NOMO-1 (cell line): ENCODE measurements around the gene PDP2.
A peak's percentile ranks its signal among the peaks of the same experiment; 100 is the strongest.

Experiments used
- DNase-seq, 2 experiments: peaks; one replicate each; lab custom pipeline; 2025; ENCODE audit not compliant: unreplicated experiment in 2 of 2; lab: John Stamatoyannopoulos, UW

The PDP2 gene, protein sequence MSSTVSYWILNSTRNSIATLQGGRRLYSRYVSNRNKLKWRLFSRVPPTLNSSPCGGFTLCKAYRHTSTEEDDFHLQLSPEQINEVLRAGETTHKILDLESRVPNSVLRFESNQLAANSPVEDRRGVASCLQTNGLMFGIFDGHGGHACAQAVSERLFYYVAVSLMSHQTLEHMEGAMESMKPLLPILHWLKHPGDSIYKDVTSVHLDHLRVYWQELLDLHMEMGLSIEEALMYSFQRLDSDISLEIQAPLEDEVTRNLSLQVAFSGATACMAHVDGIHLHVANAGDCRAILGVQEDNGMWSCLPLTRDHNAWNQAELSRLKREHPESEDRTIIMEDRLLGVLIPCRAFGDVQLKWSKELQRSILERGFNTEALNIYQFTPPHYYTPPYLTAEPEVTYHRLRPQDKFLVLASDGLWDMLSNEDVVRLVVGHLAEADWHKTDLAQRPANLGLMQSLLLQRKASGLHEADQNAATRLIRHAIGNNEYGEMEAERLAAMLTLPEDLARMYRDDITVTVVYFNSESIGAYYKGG

DNA sequence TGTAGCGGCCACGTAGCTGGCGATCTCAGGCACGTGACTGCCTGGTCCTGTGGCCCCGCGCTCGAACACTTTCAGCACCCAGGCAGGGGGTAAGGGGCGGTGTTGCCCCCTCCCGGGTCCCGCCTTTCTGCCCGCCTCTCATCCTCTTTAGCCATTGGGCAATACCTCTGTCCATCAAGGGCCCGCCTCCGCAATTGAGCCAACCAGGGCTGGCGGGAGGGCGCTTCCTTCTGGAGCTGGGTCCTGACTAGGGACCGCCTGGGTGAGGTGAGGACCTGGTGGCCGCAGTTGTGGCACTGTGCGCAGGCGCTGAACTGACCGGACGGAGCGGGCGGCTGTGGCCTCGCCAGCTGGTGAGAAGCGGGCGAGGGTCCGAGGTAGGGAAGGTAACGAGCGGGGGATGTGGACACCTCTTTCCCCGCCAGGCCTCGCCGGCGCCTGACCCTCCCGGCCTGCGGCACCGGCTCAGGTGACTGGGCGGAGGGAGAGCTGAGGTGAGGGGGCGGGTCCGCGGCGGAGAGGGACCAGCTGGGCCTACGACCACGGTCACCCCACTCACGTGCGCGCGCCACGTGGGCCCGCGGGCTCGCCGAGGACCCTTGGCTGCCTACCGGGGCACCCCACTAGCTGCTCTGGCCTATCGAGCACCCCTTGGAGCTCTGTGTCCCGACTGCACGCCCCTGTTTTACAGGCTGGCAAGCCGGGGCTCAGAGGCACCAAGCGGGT lies at the start of gene PDP2:
TSS of gene PDP2 (plus strand) at position 228 of the 726 bp plus-strand sequence. CDS start 3,770 bp downstream, outside the sequence.
- peak; percentile 87 to 94 for DNase-seq

DNA sequence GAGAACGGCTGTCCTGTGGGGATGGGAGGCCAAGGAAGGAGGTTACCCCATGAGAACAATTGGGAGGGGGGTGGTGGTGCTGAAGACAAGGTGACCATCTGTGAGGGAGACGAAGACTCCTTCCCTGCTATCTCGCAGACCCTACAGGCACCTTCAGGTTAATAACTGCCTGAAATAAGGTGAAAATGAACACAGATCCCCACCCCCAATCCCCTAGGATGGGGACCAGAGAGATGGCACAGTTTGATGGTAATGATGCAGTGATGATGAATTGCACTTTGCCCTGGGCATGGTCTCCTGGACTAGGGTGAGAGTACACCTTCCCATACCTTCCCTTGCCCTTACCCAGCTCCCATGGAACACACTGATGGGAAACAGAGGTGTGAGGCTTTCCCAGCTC lies 48.1 kb upstream of the PDP2 start:
- no peak for DNase-seq

DNA sequence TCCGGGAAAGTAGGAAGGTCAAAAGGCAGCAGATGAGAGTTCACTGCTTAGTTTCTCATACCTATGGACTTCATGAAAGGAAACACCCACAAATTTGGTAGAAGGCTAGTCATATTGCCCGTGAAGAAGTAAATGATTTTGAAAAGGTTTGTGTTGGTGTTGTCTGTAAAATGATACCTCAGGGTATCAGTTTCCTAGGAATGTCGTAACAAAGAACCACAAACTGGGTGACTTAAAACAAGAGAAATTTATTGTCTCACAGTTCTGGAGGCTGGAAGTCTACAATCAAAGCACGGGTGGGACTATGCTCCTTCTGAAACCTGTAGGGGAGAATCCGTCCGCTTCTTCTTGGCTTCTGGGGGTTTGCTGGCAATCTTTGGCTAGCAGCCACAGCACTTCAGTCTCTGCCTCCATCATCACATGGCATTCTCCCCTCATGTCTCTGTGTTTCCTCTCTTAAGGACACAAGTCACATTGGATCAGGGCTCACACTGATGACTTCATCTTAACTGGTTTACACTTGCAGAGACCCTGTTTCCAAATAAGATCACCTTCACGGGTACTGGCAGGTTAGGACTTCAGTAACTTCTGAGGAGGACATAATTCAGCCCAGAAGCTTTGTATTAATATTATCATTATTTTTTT lies 47.5 kb upstream of the PDP2 start:
- DNase-seq = no peak

DNA sequence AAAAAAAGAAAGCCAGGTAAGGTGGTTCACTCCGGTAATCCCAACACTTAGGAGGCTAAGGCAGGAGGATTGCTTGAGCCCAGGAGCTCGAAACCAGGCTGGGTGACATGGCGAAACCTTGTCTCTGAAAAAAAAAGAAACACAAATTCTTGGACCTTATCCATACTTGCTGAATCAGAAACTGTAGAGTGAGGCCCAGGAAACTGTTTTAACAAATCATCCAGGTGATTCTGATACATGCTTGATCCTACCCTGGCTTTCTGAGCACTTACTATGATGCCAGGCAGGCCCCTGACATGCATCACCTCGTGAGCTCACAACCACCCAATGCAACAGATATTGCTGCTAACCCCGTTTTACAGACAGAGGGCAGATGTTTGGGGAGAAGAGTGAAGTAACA lies 45.6 kb upstream of the PDP2 start:
- DNase-seq = no peak

DNA sequence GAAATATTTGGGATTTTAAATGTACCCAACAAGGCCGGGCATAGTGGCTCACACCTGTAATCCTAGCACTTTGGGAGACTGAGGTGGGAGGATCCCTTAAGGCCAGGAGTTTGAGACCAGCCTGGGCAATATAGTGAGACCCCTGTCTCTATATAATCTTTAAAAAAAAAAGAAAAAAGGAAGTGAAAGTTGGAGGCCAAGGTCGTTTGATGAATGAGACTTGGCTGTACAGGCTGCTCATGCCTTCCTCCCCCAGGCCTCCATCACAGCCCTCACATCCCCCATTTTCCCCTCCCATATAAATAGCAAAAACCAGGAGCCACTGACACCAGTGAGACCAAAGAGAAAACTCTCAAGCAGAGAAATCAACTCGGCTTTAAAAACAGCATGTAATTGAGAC lies 39.4 kb upstream of the PDP2 start:
- DNase-seq = peak in 1 of 2 experiments; percentile 19

DNA sequence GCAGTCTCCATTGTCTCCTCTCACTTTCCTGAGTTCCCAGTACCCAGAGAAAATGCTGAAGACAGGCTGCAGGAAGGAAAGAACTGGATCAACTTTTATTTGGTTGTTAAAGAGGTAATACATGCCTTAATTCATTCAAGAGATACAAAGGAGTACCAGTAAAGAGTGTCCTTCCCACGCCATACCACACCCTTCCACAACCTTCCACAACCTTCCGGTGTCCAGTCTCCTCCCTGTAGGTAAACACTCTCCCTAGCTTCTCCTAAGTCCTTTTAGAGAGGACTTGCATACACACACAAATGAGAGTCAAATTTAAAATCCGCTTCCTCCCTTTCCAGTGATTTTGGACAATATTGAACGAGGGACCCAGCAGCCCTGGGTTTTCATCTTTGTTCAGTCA lies 38.9 kb upstream of the PDP2 start:
- DNase-seq = no peak

DNA sequence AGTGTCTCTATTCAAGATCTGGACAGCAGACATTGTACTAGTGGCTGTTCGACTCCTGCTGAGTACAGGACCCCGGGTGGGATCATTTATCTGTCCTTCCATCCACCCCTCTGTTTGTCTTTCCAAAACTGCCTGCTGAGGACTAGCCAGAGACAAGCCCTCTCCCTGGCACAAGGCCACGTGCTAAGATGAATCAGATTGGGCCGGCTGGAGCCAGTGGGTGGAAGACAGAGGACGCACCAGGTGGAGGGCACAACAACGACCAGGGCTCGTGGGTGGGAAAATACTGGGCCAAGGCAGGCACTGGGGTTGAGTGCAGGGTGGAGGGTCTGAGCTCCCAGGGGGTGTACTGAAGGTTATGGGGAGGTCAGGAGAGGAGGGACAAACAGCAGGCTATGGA lies 37.5 kb upstream of the PDP2 start:
- DNase-seq = no peak

DNA sequence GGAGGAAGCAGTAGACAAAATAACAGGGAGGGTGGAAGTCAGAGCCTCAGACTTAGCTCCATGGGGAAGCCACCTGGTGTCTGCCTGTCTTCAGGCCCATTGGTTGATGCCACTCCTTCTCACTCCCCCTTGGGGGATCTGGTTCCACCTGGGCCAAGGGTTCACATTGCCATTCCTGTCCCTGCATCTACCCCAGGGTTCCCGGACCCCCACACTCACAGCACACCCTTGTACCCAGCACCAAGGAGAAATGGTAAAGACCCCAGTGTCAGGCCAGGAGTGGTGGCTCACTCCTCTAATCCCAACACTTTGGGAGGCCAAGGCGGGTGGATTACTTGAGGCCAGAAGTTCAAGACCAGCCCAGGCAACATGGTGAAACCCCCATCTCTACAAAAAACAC lies 37.1 kb upstream of the PDP2 start:
- no peak for DNase-seq

DNA sequence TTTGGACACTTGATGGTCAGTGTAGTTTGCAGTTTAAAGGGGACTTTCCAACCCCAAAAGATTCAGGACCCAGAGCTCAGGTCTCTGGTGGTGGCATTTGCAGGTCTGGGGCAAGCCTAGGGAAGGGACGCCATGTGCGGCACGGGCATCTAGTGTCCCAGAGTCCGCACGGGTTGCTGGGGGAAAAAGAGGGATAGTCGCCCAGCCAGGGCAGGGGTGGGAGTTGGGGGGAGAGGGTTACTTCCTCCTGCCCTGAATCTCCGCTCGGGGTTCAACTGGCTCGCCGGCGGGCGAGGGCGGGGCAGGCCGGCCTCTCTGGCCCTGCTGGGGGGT lies 36.3 kb upstream of the PDP2 start:
- DNase-seq = no peak

DNA sequence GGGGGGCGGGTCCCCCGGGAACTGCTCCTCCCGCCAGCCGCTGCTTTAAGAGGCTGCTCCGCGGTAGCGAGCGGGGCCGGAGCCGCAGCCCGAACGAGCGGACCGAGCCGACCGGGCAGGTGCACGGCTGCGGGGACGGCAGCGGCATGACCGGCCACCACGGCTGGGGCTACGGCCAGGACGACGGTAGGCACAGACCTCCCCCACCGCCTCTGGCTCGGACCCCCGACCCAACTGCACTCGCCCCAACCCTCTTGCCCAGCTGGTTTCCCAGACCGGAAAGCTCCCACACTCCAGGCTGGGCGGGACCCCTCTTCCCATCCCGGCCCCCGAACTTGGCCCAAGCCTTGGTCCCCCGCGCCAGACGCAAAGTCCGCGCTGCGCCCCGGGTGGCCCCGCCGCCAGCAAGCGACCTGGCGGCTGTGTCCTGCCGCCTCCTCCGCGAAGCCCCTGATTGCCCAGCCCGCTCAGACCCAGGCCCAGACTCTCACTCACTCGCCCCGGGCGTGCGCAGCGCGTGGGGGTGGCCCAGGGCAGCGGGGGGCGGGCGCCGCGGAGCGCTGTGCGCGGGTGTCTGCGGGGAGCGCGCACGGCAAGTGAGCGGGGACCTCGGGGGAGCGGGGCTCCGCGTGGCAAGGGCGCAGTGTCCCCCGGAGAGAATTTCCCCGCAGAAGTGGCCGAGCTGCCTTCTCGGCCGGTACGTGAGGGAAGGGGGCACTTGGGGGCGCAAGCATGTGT lies 35.8 kb upstream of the PDP2 start, which contains the start of gene CA7:
TSS of gene CA7 (plus strand) at position 73 of the 738 bp plus-strand sequence. CDS start at position 147, 74 bp downstream.
- no peak for DNase-seq

DNA sequence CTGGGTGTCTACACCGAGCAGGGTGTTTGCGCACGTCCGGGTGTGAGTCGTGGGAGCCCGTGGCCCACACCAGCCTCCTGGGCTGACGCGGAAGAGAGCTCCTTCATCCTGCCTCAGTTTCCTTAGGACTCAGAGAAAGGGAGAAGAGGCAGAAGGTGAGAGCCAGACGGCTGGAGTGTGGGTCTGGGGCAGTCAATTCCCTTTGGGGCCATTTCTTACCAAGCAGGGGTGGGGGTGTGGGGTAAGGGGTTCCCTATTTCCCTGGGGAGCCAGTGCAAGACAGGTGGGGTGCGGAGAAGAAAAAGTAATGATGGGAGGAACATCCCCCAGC lies 35.3 kb upstream of the PDP2 start:
- DNase-seq = no peak

DNA sequence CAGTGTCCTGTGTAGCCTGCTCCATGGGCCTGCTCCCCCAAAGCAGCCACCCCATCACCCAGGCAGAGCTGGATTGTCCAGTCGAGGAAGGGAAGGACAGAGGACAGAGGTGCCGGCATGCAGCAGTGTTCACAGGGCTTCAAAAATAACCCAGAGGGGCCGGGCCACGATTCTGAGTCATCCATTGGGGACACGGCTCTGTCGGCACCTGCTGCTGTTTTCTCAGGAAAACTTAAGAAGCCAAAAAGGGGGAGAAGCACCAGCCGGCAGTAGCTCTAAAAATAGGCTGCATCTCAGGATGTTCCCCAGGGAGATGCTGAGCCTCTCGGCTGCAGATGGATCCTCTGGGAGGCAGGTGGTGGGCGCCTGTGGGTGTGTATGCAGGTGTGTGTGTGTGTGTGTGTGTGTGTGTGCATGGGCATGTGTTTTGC lies 34.5 kb upstream of the PDP2 start:
- no peak for DNase-seq

DNA sequence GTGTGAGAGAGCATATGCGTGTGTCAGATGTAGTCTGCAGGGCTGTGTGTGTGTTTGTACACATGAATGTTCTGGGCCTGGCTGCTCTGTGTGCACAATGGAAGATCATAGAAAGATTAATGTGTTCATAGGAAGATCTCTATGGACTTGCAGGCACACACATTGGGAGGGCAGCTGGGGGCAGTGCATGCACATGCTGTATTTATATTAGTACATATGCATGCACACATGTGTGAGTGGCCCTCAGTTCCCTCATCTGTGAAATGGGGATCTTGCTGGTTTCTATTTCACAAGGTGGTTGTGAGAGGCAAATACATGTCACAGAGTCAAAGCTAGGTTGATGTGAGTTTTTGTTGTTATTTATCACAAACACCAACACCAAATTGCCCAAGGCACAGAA lies 34.0 kb upstream of the PDP2 start:
- no peak for DNase-seq

DNA sequence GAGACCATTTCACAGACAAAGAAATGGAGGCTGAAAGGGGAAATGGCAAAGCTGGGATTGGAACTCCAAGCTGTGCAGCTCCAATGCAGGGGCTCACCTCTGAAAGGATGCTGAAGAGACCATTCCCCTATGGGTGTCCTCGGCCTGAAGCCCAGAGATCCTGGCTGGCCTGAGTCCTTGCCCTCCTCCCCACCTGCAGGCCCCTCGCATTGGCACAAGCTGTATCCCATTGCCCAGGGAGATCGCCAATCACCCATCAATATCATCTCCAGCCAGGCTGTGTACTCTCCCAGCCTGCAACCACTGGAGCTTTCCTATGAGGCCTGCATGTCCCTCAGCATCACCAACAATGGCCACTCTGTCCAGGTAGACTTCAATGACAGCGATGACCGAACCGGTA lies 33.5 kb upstream of the PDP2 start:
- DNase-seq = no peak

DNA sequence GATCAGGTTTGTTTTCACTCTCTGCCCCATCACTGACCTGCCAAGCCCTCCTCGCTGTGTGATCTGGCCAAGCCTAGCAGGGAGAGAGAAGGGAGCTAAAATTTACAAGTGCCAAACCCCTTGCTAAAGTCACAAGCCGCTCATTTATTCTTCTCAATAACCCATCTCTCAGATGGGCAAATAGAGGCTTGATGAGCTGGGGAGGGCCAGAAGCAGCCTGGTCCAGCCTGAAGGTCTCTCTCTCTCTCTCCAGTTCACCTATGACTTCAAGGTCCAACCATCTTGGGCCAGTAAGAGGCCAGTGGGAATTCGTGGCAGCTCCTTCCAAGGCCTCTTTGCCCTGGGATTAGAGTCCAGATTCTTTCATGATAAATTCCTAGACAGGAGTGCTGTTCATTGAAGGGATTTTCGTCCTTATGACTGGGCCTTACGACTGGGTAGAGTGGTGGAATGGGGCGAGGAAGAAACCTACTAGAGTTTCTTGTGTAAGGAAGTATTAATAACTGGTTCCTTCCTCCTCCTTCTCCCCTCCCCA lies 32.7 kb upstream of the PDP2 start:
- DNase-seq = no peak

DNA sequence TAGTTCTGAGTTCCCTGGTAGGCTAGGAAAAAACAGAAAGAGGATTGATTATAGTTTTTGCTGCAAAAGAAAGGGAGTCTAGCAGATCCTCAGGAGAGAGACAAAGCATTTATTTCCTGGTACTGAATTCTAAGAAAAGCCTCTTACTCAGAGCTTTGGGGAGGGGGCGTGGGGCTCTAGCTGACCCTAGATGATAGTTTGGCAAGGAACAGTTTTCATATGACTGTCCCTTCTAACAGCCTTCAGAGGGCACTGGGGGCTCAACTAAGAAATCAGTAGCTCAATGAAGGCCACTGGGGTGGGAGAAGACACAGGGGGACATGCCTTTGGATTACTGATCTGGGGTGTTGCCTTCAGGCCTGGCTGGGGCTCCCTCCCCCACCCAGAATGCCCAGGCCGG lies 32.1 kb upstream of the PDP2 start:
- no peak for DNase-seq

DNA sequence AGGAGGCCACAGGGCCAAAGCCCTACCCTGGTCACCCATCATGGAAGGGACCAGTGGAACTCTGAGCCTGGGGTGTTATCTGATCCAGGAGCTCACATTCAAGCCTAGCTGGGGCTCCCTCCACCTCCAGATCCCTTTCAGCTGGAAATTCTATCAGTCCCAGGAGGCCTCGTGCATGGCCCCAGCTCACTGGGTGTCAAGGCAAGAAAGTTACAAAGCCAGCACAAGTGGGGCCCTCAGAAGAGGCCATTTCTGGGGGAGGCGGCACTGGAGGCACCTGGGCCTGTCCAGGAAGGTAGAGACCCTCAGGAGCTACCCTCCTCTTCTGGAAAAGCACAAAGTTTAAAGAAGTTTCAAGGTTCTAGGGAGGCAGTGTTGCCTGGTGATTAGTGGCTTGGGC lies 31.3 kb upstream of the PDP2 start:
- DNase-seq = no peak

DNA sequence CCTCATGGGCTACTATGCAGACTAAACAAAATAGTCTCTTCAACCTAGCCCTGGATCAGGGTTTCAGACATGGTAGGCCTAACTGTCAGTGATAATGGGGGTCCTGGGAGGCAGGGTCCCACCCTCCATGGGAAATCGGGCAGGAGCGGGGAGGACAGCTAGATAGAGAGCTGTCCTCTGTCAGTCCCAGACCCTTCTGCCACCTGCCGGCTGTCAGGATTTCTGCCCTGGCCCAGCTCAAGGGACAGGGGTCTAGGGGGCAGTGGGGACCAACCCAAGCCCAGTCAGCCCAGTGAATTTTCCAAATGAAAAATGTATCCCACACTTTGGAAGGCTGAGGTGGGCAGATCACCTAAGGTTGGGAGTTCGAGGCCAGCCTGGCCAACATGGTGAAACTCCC lies 30.8 kb upstream of the PDP2 start:
- DNase-seq = no peak

DNA sequence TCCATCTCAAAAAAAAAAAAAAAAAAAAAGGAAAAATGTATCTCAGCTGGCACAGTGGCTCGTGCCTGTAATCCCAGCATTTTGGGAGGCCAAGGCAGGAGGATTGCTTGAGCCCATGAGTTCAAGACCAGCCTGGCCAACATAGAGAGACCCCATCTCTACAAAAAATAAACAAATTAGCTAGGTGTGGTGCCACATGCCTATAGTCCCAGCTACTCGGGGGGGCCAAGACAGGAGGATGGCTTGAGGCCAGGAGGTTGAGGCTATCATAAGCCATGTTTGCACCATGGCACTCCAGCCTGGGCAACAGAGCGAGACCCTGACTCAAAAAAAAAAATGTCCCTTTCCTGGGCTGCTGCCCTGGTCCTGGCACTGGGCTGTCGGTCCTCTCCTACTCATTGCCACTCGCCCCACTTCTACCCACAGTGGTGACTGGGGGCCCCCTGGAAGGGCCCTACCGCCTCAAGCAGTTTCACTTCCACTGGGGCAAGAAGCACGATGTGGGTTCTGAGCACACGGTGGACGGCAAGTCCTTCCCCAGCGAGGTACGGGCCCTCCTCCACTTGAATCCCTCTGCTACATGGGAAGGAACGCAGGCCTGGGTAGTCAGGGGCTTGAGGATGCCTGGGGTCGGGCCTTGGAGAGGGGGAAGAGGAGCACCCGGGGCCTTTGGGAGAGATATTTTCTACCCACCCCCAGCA lies 30.1 kb upstream of the PDP2 start:
- peak; percentile 50 to 55 for DNase-seq
